Raji (cell line): ENCODE results near the gene TRAF2.
A peak's percentile ranks its signal among the peaks of the same experiment; 100 is the strongest.

ENCODE experiments used
- POLR2A ChIP-seq: IDR thresholded peaks from 2 replicates; pipeline ENCODE4 v1.6.1; 2011; ENCODE audit warnings: low read depth, low read length, control low read depth; ENCODE audit not compliant: insufficient read depth

The TRAF2 gene

GRCh38 chr9:136855461-136856078 is 30.7 kb upstream of the TRAF2 start:
- TF ChIP-seq POLR2A = no peak

GRCh38 chr9:136856079-136856476 is 30.2 kb upstream of the TRAF2 start:
- no peak for TF ChIP-seq POLR2A

DNA sequence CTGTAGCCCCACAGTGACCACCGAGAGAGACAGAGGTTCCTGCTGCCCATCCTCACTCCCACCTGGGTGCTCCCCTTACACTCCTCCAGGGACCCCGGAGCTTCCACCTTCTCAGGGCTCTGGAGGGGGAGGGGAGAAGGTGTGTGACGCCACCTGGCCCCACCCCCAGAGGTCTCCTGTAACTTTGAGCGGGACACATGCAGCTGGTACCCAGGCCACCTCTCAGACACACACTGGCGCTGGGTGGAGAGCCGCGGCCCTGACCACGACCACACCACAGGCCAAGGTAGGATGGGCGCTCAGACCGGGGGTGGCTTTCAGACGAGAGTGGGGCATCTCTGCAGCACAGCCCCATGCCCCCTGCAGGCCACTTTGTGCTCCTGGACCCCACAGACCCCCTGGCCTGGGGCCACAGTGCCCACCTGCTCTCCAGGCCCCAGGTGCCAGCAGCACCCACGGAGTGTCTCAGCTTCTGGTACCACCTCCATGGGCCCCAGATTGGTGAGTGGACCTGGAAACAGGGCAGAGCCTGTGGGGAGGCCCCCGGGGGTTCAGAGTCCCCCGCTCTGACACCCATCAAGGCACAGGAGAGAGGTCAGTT is 29.7 kb upstream of the TRAF2 start:
- TF ChIP-seq POLR2A = no peak

DNA sequence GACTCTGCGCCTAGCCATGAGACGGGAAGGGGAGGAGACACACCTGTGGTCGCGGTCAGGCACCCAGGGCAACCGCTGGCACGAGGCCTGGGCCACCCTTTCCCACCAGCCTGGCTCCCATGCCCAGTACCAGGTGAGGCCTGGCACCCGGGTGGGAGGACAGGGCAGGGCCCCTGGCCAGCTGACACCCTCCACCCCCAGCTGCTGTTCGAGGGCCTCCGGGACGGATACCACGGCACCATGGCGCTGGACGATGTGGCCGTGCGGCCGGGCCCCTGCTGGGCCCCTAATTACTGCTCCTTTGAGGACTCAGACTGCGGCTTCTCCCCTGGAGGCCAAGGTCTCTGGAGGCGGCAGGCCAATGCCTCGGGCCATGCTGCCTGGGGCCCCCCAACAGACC is 29.1 kb upstream of the TRAF2 start:
- TF ChIP-seq POLR2A = no peak

DNA sequence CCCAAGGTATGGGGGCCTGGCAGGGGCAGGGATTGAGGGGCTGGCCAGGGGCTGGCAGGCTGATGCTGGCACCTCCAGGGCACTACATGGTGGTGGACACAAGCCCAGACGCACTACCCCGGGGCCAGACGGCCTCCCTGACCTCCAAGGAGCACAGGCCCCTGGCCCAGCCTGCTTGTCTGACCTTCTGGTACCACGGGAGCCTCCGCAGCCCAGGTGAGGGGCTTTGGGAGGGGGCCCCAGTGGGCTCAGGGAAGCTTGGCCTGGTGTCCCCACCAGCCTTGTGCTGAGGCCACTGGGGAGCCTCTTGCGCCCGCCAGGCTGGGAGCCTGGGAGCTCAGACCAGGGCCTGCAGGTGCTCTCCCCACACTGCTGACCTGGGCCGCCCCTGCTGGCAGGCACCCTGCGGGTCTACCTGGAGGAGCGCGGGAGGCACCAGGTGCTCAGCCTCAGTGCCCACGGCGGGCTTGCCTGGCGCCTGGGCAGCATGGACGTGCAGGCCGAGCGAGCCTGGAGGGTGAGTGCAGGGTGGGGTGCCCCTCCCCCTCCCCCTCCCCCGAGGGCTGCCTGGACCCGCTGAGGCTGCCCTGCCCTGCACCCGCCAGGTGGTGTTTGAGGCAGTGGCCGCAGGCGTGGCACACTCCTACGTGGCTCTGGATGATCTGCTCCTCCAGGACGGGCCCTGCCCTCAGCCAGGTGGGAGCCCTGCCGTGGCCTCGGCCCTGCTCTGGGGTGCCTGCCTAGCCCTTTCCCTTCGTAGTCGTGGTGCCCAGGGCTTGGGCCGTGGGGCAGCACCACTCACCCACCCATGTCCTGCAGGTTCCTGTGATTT is 28.5 kb upstream of the TRAF2 start:
- 0 out of 2 replicates have a peak, but pooled peaks have one; percentile 18 for TF ChIP-seq POLR2A

DNA sequence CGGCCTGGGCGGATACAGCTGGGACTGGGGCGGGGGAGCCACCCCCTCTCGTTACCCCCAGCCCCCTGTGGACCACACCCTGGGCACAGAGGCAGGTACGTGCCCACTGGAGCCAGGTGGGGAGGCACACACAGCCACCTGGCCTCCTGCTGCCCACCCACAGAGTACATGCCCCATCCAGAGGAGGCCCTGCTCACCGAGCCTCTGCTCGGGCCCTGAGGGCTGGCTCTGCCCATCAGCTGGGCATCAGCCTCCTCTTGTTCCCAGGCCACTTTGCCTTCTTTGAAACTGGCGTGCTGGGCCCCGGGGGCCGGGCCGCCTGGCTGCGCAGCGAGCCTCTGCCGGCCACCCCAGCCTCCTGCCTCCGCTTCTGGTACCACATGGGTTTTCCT is 27.9 kb upstream of the TRAF2 start:
- no peak for TF ChIP-seq POLR2A

- TF ChIP-seq POLR2A = no peak
These were observed 27.2 kb upstream of the TRAF2 start for GRCh38 chr9:136858844-136859757.

DNA sequence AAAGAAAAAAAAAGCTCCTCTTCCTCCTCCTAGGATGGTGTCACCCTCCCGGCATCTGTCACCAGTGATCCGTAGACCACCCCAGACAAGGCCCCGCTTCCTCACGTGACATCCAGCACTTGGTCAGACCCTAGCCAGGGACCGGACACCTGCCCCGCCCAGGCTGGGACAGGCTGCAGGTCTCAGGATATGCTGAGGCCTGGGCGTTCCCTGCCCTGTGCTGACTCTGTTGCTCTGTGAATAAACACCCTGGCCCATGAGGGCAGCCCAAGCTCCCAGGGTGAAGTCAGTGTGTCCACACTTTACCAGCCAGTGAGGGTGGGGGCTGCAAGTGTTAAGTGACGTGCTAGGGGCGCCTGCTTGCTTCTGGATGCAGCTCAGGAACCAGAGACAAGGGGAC is 25.8 kb upstream of the TRAF2 start:
- TF ChIP-seq POLR2A = no peak

- 0 out of 2 replicates have a peak, but pooled peaks have one; percentile 28 for TF ChIP-seq POLR2A
These were observed 25.1 kb upstream of the TRAF2 start for GRCh38 chr9:136860933-136861873.

- TF ChIP-seq POLR2A = no peak
These were observed 24.4 kb upstream of the TRAF2 start for GRCh38 chr9:136861874-136862457.

GRCh38 chr9:136862849-136863622 is 23.3 kb upstream of the TRAF2 start:
- no peak for TF ChIP-seq POLR2A

- no peak for TF ChIP-seq POLR2A
These were observed 22.6 kb upstream of the TRAF2 start for GRCh38 chr9:136863623-136864273.
